Sigmoid colon (tissue), 7 donors: ENCODE data around the gene CCDC78. TPM values are rescaled to one million over a fixed set of nuclear protein-coding genes. Genes with fewer than 3 reads are reported as not detected.

Experiments used
- DNase-seq: peaks from one replicate; pipeline ENCODE4 v3.0.0-alpha.2; 2019
- H3K27ac ChIP-seq, 4 donors: fragments of 200-600 bp; sonication (generic); one replicate each; pipeline ENCODE4 v1.5.1; 2016 to 2019; ENCODE audit warnings: mild to moderate bottlenecking in 1 of 4
- H3K27me3 ChIP-seq, 3 donors: fragments of 200-600 bp; sonication (generic); one replicate each; pipeline ENCODE4 v1.5.1; 2019; ENCODE audit warnings: mild to moderate bottlenecking in 1 of 3
- H3K36me3 ChIP-seq, 4 donors: fragments of 200-600 bp; sonication (generic); one replicate each; pipeline ENCODE4 v1.5.1; 2016 to 2019
- H3K4me1 ChIP-seq, 4 donors: fragments of 200-600 bp; sonication (generic); one replicate each; pipeline ENCODE4 v1.5.1; 2017 to 2019
- H3K4me3 ChIP-seq, 4 donors: fragments of 200-600 bp; sonication (generic); one replicate each; pipeline ENCODE4 v1.5.1; 2017 to 2019; ENCODE audit warnings: mild to moderate bottlenecking in 2 of 4, moderate library complexity in 1 of 4
- H3K9me3 ChIP-seq, 4 donors: fragments of 200-600 bp in 3 of 4; sonication (generic) in 3 of 4; one replicate each; pipeline versions ENCODE4 v1.5.1 to v1.6.1; 2013 to 2019
- EP300 ChIP-seq, 4 donors: sonication (generic); formaldehyde crosslinking; IDR thresholded peaks; one replicate each; pipeline ENCODE4 v1.6.1; 2017; ENCODE audit warnings: antibody characterized with exemption in 4 of 4
- POLR2A ChIP-seq, 2 donors: fragments of 450-650 bp; IDR thresholded peaks; one replicate each; pipeline ENCODE4 v1.6.1; 2016; ENCODE audit warnings: antibody characterized with exemption in 2 of 2, mild to moderate bottlenecking in 2 of 2, moderate library complexity in 2 of 2
- POLR2AphosphoS5 ChIP-seq, 4 donors: sonication (generic); formaldehyde crosslinking; IDR thresholded peaks; one replicate each; pipeline ENCODE4 v1.6.1; 2017; ENCODE audit warnings: antibody characterized with exemption in 4 of 4
- WGBS, 2 donors: extraction: QIAGEN DNeasy Blood & Tissue Kit; methylation state at CpG; one replicate each; pipeline ENCODE4 v1.1.7; 2013; 5-methylcytosine and 5-hydroxymethylcytosine counted together
- intact Hi-C: fragments of 100-400 bp; cut with DNase I; formaldehyde crosslinking; loops from one replicate; pipeline ENCODE4 v1.15.1; 2023
- polyA plus RNA-seq, 3 donors: library from polyadenylated mRNA; stranded (reverse); fragments of 200-250 nt; gene quantifications; one replicate each; pipeline ENCODE4 v1.2.3, GENCODE V29; 2013
- total RNA-seq, 4 donors: library from RNA; depleted of rRNA; stranded (reverse); fragments of >200 nt; gene quantifications; one replicate each; pipeline ENCODE4 v1.1.0, GENCODE V29; 2016
- TF ChIP-seq, protein P1 (sequence below), 4 experiments: fragments of 450-650 bp in 3 of 4; fragments of 200-600 bp in 1 of 4; IDR thresholded peaks; one replicate each; pipeline ENCODE4 v1.5.1; 2016 to 2019; ENCODE audit warnings: antibody characterized with exemption in 4 of 4, mild to moderate bottlenecking in 3 of 4, moderate library complexity in 2 of 4
- donor health status: healthy with polysubstance abuse.
- donor health status: Bipolar disorder and iron deficiency.
- donor health status: healthy.

The CCDC78 gene
- total and polyA plus RNA-seq, 7 donors: 0.49 to 3.4 TPM; not detected in 5

- Histone ChIP-seq H3K27ac (no peak overlapping the region), H3K4me3 (no peak overlapping the region), H3K27me3 (peaks cover 0 to 20% (median 0%) of the 10 kb centered on the region in 3 donors), H3K9me3 (no peaks in the 10 kb centered on the region), H3K4me1 (no peaks in the 10 kb centered on the region), H3K36me3 (no peaks in the 10 kb centered on the region)
- TF ChIP-seq POLR2A (IDR thresholded peaks at IDR 0.05) (no peak), EP300 (IDR thresholded peaks at IDR 0.05) (no peak), POLR2AphosphoS5 (IDR thresholded peaks at IDR 0.05) (no peak)
- TF ChIP-seq, protein P1, sequence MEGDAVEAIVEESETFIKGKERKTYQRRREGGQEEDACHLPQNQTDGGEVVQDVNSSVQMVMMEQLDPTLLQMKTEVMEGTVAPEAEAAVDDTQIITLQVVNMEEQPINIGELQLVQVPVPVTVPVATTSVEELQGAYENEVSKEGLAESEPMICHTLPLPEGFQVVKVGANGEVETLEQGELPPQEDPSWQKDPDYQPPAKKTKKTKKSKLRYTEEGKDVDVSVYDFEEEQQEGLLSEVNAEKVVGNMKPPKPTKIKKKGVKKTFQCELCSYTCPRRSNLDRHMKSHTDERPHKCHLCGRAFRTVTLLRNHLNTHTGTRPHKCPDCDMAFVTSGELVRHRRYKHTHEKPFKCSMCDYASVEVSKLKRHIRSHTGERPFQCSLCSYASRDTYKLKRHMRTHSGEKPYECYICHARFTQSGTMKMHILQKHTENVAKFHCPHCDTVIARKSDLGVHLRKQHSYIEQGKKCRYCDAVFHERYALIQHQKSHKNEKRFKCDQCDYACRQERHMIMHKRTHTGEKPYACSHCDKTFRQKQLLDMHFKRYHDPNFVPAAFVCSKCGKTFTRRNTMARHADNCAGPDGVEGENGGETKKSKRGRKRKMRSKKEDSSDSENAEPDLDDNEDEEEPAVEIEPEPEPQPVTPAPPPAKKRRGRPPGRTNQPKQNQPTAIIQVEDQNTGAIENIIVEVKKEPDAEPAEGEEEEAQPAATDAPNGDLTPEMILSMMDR (IDR thresholded peaks at IDR 0.05): no peak
- DNase-seq: no peak
- WGBS, 2 donors: 60 to 74% methylated on average over 13 of the region's 13 CpGs
- intact Hi-C loops: no loop called here
Observed at GRCh38 chr16:770411-770810, 44.2 kb upstream of the CCDC78 start.

DNA sequence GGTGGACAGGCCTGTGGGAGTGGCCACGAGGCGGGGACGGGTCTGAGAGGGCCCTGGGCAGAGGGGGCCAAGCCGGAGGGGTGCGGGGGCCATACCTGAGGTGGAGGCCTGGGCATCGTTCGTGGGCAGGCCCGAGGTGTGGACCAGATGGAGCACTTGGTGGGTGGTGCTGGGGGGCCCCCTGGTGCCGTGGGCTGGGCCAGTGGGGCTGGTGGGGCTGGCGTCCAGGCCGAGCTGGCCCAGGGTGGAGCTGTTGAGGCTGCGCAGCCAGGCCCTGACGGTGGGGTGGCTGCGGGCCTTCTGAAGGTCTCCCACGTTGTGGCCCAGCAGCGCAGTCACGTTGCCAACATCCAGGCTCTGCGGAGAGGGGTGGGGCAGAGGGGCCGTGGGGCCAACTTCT is 43.7 kb upstream of the CCDC78 start:
- no peak for DNase-seq
- 69 to 81% methylated on average over 19 of the region's 19 CpGs for WGBS, 2 donors
- H3K36me3 ChIP-seq: no peaks in the 10 kb centered on the region
- no peak overlapping the region for H3K27ac ChIP-seq
- TF ChIP-seq POLR2AphosphoS5 (IDR thresholded peaks at IDR 0.05) (no peak), POLR2A (IDR thresholded peaks at IDR 0.05) (no peak), EP300 (IDR thresholded peaks at IDR 0.05) (no peak)
- TF ChIP-seq, protein P1 (IDR thresholded peaks at IDR 0.05): no peak
- no peak overlapping the region for H3K4me3 ChIP-seq
- intact Hi-C loops: no loop called here
- H3K4me1 ChIP-seq: no peaks in the 10 kb centered on the region
- no peaks in the 10 kb centered on the region for H3K9me3 ChIP-seq
- H3K27me3 ChIP-seq: peaks cover 0 to 15% (median 0%) of the 10 kb centered on the region in 3 donors

DNA sequence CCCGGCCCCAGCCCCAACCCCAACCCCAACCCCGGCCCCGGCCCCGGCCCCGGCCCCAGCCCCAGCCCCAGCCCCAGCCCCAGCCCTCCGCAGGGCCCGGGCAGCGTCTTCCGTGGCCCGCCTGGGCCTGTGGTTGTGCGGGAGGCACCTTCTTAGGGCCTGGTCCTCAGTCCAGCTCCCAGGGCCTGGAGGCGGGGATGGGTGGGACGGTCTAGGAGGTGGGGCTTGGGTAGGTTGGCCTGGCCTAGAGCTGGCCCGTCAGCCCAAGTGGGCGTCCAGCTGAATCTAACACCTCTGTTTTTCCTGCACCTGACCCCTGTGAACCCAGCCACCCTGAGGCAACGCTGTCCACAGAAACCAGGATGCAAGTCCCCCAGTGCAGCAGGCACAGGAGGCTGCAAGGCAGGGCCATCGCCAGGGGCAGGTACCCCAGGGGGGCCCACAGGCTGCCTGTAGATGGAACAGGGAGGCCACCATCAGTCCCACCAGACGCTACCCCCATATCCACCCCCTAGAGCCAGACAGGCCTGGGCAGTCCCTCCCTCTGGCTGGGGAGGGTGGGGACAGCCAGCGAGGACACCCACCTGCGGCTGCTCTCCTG is 43.0 kb upstream of the CCDC78 start:
- no peaks in the 10 kb centered on the region for H3K36me3 ChIP-seq
- WGBS, 2 donors: 23 to 65% methylated on average over 20 of the region's 20 CpGs
- no peak for TF ChIP-seq POLR2A (IDR thresholded peaks at IDR 0.05)
- no peak for TF ChIP-seq POLR2AphosphoS5 (IDR thresholded peaks at IDR 0.05)
- TF ChIP-seq EP300 (IDR thresholded peaks at IDR 0.05): no peak

GRCh38 chr16:768428-768827 is 42.2 kb upstream of the CCDC78 start:
- intact Hi-C loops: no loop called here
- H3K27me3 ChIP-seq: peaks cover 0 to 9% (median 0%) of the 10 kb centered on the region in 3 donors
- H3K9me3 ChIP-seq: no peaks in the 10 kb centered on the region
- H3K36me3 ChIP-seq: no peaks in the 10 kb centered on the region
- 22 to 73% methylated on average over 21 of the region's 21 CpGs for WGBS, 2 donors
- H3K27ac ChIP-seq: no peak overlapping the region
- H3K4me3 ChIP-seq: no peak overlapping the region
- no peaks in the 10 kb centered on the region for H3K4me1 ChIP-seq
- no peak for DNase-seq
- TF ChIP-seq POLR2AphosphoS5 (IDR thresholded peaks at IDR 0.05): no peak
- TF ChIP-seq, protein P1 (IDR thresholded peaks at IDR 0.05): no peak
- TF ChIP-seq POLR2A (IDR thresholded peaks at IDR 0.05): no peak
- TF ChIP-seq EP300 (IDR thresholded peaks at IDR 0.05): no peak

More for the DNA sequence above, 43.0 kb upstream of the CCDC78 start:
- no peaks in the 10 kb centered on the region for H3K4me1 ChIP-seq
- no peak overlapping the region for H3K4me3 ChIP-seq
- intact Hi-C loops: no loop called here
- no peak for DNase-seq
- no peak overlapping the region for H3K27ac ChIP-seq
- no peaks in the 10 kb centered on the region for H3K9me3 ChIP-seq
- H3K27me3 ChIP-seq: peaks cover 0 to 9% (median 0%) of the 10 kb centered on the region in 3 donors

GRCh38 chr16:767743-768235 is 41.5 kb upstream of the CCDC78 start:
- Histone ChIP-seq H3K4me3 (no peak overlapping the region), H3K9me3 (no peaks in the 10 kb centered on the region), H3K4me1 (no peaks in the 10 kb centered on the region), H3K36me3 (no peaks in the 10 kb centered on the region), H3K27ac (no peak overlapping the region), H3K27me3 (peaks cover 0 to 15% (median 0%) of the 10 kb centered on the region in 3 donors)
- no peak for DNase-seq
- intact Hi-C loops: no loop called here
- WGBS, 2 donors: 49 to 67% methylated on average over 20 to 27 of the region's 38 CpGs
- TF ChIP-seq EP300 (IDR thresholded peaks at IDR 0.05) (no peak), POLR2A (IDR thresholded peaks at IDR 0.05) (no peak), POLR2AphosphoS5 (IDR thresholded peaks at IDR 0.05) (no peak)
- TF ChIP-seq, protein P1 (IDR thresholded peaks at IDR 0.05): no peak
